ENCODE results near the gene REST.
"Not testable (repeated sequence)": the region's sequence is repeated elsewhere in the genome, so short reads cannot be mapped to it uniquely, and the experiment has no call there.

REST gene

GRCh38 chr4:56907489-56908205, at the start of gene REST:
TSS of gene REST (plus strand) at chr4:56907900. CDS start at chr4:56910639, 2,739 bp downstream.
- peak; percentile 83 for DNase-seq

GRCh38 chr4:56859841-56860240, 47.9 kb upstream of the REST start:
- no peak for DNase-seq

GRCh38 chr4:56860781-56861180, 46.9 kb upstream of the REST start:
- DNase-seq = no peak

- no peak for DNase-seq
Measured at GRCh38 chr4:56861360-56861759, 46.3 kb upstream of the REST start.

- DNase-seq = peak; percentile 63
Measured at GRCh38 chr4:56863441-56864139, 44.1 kb upstream of the REST start.

- DNase-seq = no peak
Measured at GRCh38 chr4:56870946-56871345, 36.8 kb upstream of the REST start.

GRCh38 chr4:56871371-56871866, 36.3 kb upstream of the REST start:
- peak; percentile 59 for DNase-seq

GRCh38 chr4:56874166-56874565, 33.5 kb upstream of the REST start:
- no peak for DNase-seq

GRCh38 chr4:56874923-56875322, 32.8 kb upstream of the REST start:
- no peak for DNase-seq

- DNase-seq = no peak
Measured at GRCh38 chr4:56876264-56876663, 31.4 kb upstream of the REST start.

GRCh38 chr4:56879996-56880395, 27.7 kb upstream of the REST start:
- DNase-seq = peak; percentile 84

GRCh38 chr4:56880572-56880971, 27.1 kb upstream of the REST start:
- peak; percentile 70 for DNase-seq

- not testable (repeated sequence) for DNase-seq
Measured at GRCh38 chr4:56884511-56884910, 23.2 kb upstream of the REST start.

GRCh38 chr4:56892691-56893090, 15.0 kb upstream of the REST start:
- DNase-seq = no peak

- not testable (repeated sequence) for DNase-seq
Measured at GRCh38 chr4:56897842-56898241, 9.9 kb upstream of the REST start.

GRCh38 chr4:56900186-56900585, 7.5 kb upstream of the REST start:
- not testable (repeated sequence) for DNase-seq

- DNase-seq = no peak
Measured at GRCh38 chr4:56902703-56903102, 5.0 kb upstream of the REST start.

- DNase-seq = no peak
Measured at GRCh38 chr4:56905796-56906195, 1.9 kb upstream of the REST start.

- DNase-seq = peak; percentile 32
Measured at GRCh38 chr4:56906489-56907393, 959 bp upstream of the REST start.

GRCh38 chr4:56908206-56909085, 746 bp downstream of the REST start:
- peak; percentile 71 for DNase-seq

- DNase-seq = peak; percentile 66
Measured at GRCh38 chr4:56909086-56909894, 1.6 kb downstream of the REST start.
